ENCODE measurements around the gene UVRAG. TPM values are rescaled to one million over a fixed set of nuclear protein-coding genes. Genes with fewer than 3 reads are reported as not detected.

UVRAG gene
- total and polyA plus RNA-seq, 2 of the 13 experiments (the other 11 are each of a cell fraction or from before 2014, with no cell fraction given), result 9.7 to 17.3 TPM

GRCh38 chr11:75814677-75815344, at the start of gene UVRAG (continued):
- TF ChIP-seq ZNF740 (CRISPR knock-in tag; IDR thresholded peaks at IDR 0.05) (no peak), ZXDC (CRISPR knock-in tag; IDR thresholded peaks at IDR 0.05) (no peak), ZNF446 (CRISPR knock-in tag; IDR thresholded peaks at IDR 0.05) (no peak), ZNF567 (CRISPR knock-in tag; IDR thresholded peaks at IDR 0.05; ENCODE audit: borderline replicate concordance) (no peak; the same call in 1 of the 2 replicates), ELF1 (CRISPR knock-in tag; IDR thresholded peaks at IDR 0.05) (peak; percentile 94), JDP2 (CRISPR knock-in tag; IDR thresholded peaks at IDR 0.05; ENCODE audit: borderline replicate concordance) (no peak), MEF2D (CRISPR knock-in tag; IDR thresholded peaks at IDR 0.05) (no peak), TBP (CRISPR knock-in tag; IDR thresholded peaks at IDR 0.05) (no peak), NKX3-1 (CRISPR knock-in tag; IDR thresholded peaks at IDR 0.05) (no peak), ZNF296 (CRISPR knock-in tag; conservative IDR thresholded peaks at IDR 0.05) (no peak), ZNF382 (CRISPR knock-in tag; IDR thresholded peaks at IDR 0.05; ENCODE audit: borderline replicate concordance) (no peak), HMG20A (CRISPR knock-in tag; IDR thresholded peaks at IDR 0.05; ENCODE audit: borderline replicate concordance) (no peak), NCOA1 (CRISPR knock-in tag; IDR thresholded peaks at IDR 0.05) (no peak), GMEB1 (CRISPR knock-in tag; IDR thresholded peaks at IDR 0.05; ENCODE audit: borderline replicate concordance) (no peak), REST (IDR thresholded peaks at IDR 0.05; ENCODE audit: borderline replicate concordance in 1 of 2, low read depth in 1 of 2, low read length in 2 of 2) (0 out of 4 replicates have a peak, but pooled peaks of 1 of the 2 experiments have one; percentile 27), PRDM4 (CRISPR knock-in tag; IDR thresholded peaks at IDR 0.05; ENCODE audit: borderline replicate concordance) (no peak), SMYD3 (CRISPR knock-in tag; IDR thresholded peaks at IDR 0.05) (no peak), PHB2 (IDR thresholded peaks at IDR 0.05; ENCODE audit: partially characterized antibody) (no peak)

All from HepG2 (cell line).